RWPE2 (cell line): ENCODE measurements around the gene PDXP.

ENCODE experiments used
- ATAC-seq: fragments of 200-7000 bp; cut with Tn5 transposase; 3 replicates; pipeline ENCODE4 v1.9.1; 2021; ENCODE audit warnings: low read depth
- DNase-seq: peaks from one replicate; pipeline ENCODE4 v3.0.0-alpha.2; 2020; ENCODE audit warnings: low spot score
- H3K27ac ChIP-seq: fragments of 450-650 bp; 2 replicates; pipeline ENCODE4 v1.5.1; 2017; ENCODE audit warnings: mild to moderate bottlenecking; ENCODE audit not compliant: poor library complexity, severe bottlenecking
- H3K27me3 ChIP-seq: fragments of 250-450 bp; sonication (Bioruptor Pico); 2 replicates; pipeline ENCODE4 v1.5.1; 2021; ENCODE audit warnings: mild to moderate bottlenecking, moderate library complexity; ENCODE audit not compliant: insufficient read depth, poor library complexity, severe bottlenecking
- H3K36me3 ChIP-seq: fragments of 250-450 bp; sonication (Bioruptor Pico); 2 replicates; pipeline ENCODE4 v1.5.1; 2020; ENCODE audit warnings: low read depth, mild to moderate bottlenecking, moderate library complexity
- H3K4me1 ChIP-seq: fragments of 250-450 bp; sonication (Bioruptor Pico); 2 replicates; pipeline ENCODE4 v1.5.1; 2021; ENCODE audit warnings: mild to moderate bottlenecking, moderate library complexity; ENCODE audit not compliant: insufficient read depth, poor library complexity, severe bottlenecking
- H3K4me3 ChIP-seq: fragments of 250-450 bp; sonication (Bioruptor Pico); 2 replicates; pipeline ENCODE4 v1.5.1; 2021; ENCODE audit warnings: mild to moderate bottlenecking, moderate library complexity; ENCODE audit not compliant: severe bottlenecking
- H3K9me3 ChIP-seq: fragments of 250-450 bp; sonication (Bioruptor Pico); 2 replicates; pipeline ENCODE4 v1.5.1; 2021; ENCODE audit warnings: mild to moderate bottlenecking, moderate library complexity; ENCODE audit not compliant: severe bottlenecking
- CTCF ChIP-seq: fragments of 450-650 bp; IDR thresholded peaks from one replicate; pipeline ENCODE4 v1.5.1; 2017; ENCODE audit warnings: mild to moderate bottlenecking, moderate library complexity; ENCODE audit not compliant: poor library complexity, severe bottlenecking

Gene PDXP

GRCh38 chr22:37625737-37626136, 32.8 kb upstream of the PDXP start:
- no peak for ATAC-seq
- DNase-seq: no peak
- no peak overlapping the region for H3K4me3 ChIP-seq
- TF ChIP-seq CTCF: no peak
- no peaks in the 10 kb centered on the region for H3K4me1 ChIP-seq
- H3K36me3 ChIP-seq: peaks cover 14% of the 10 kb centered on the region
- H3K27ac ChIP-seq: no peak overlapping the region
- no peaks in the 10 kb centered on the region for H3K9me3 ChIP-seq
- no peaks in the 10 kb centered on the region for H3K27me3 ChIP-seq

DNA sequence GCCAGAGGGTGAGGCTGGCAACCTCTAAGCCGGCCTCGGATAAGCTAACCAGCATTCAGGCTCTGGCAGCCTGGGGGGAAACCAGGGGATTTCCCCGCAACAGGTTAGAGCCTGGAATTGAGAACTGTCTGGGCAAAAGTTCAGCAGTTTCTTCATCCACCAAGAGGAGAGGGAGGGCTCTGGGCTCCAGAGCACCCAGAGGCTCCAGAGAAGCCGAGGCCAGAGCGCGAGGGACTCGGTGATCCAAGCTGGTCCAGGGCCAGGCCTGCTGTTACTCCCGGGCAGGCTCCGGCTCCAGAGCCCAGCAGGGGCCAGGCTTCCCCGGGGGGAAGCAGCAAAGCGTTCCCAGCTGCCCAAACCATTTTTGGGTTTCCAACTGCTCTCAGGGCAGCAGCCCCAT, 32.4 kb upstream of the PDXP start:
- TF ChIP-seq CTCF: no peak
- DNase-seq: no peak
- Histone ChIP-seq H3K9me3 (no peaks in the 10 kb centered on the region), H3K27ac (no peak overlapping the region), H3K4me1 (no peaks in the 10 kb centered on the region), H3K4me3 (no peak overlapping the region), H3K27me3 (no peaks in the 10 kb centered on the region), H3K36me3 (peaks cover 14% of the 10 kb centered on the region)
- no peak for ATAC-seq

GRCh38 chr22:37626556-37627075, 31.9 kb upstream of the PDXP start:
- no peak overlapping the region for H3K27ac ChIP-seq

GRCh38 chr22:37627121-37627520, 31.4 kb upstream of the PDXP start:
- no peak for DNase-seq
- TF ChIP-seq CTCF: no peak
- Histone ChIP-seq H3K4me1 (no peaks in the 10 kb centered on the region), H3K36me3 (peaks cover 10% of the 10 kb centered on the region), H3K9me3 (no peaks in the 10 kb centered on the region), H3K4me3 (no peak overlapping the region), H3K27me3 (no peaks in the 10 kb centered on the region), H3K27ac (no peak overlapping the region)
- ATAC-seq: no peak

More at GRCh38 chr22:37626556-37627075, 31.9 kb upstream of the PDXP start:
- Histone ChIP-seq H3K4me3 (no peak overlapping the region), H3K27me3 (no peaks in the 10 kb centered on the region), H3K4me1 (no peaks in the 10 kb centered on the region), H3K9me3 (no peaks in the 10 kb centered on the region), H3K36me3 (peaks cover 10% of the 10 kb centered on the region)
- TF ChIP-seq CTCF: no peak
- no peak for ATAC-seq
- DNase-seq: no peak

DNA sequence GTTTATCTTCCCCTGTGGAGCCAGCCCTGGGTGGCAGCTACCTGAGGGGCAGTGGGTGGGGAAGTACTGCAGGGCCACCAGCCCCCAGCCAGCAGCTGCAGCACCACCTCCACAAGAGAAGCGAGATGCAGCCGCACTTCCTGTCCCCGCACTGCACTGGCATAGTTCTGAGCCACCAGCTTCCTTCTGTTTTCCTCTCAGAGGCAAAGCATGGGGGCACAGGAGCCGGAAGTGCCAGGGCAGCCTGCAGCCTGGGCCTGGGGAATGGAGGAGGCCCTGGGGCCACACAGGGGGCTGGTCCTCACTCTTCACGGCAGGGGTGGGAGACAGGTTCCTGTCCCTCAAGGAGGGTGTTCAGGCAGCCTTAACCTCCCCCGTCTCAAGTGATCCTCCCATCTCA, 31.0 kb upstream of the PDXP start:
- ATAC-seq (no peak), DNase-seq (no peak)
- no peaks in the 10 kb centered on the region for H3K9me3 ChIP-seq
- no peak for TF ChIP-seq CTCF
- H3K36me3 ChIP-seq: peaks cover 10% of the 10 kb centered on the region
- H3K4me3 ChIP-seq: no peak overlapping the region
- no peak overlapping the region for H3K27ac ChIP-seq
- no peaks in the 10 kb centered on the region for H3K27me3 ChIP-seq
- no peaks in the 10 kb centered on the region for H3K4me1 ChIP-seq
